GM18870 (cell line): ENCODE data around the gene LPAR2.

Experiments
- ATAC-seq: cut with Tn5 transposase; IDR thresholded peaks from one replicate; pipeline ENCODE4 v1.9.1; 2021; ENCODE audit warnings: moderate library complexity; ENCODE audit not compliant: unreplicated experiment

The LPAR2 gene

GRCh38 chr19:19654441-19654840 lies 26.4 kb upstream of the LPAR2 start:
- ATAC-seq = no peak

DNA sequence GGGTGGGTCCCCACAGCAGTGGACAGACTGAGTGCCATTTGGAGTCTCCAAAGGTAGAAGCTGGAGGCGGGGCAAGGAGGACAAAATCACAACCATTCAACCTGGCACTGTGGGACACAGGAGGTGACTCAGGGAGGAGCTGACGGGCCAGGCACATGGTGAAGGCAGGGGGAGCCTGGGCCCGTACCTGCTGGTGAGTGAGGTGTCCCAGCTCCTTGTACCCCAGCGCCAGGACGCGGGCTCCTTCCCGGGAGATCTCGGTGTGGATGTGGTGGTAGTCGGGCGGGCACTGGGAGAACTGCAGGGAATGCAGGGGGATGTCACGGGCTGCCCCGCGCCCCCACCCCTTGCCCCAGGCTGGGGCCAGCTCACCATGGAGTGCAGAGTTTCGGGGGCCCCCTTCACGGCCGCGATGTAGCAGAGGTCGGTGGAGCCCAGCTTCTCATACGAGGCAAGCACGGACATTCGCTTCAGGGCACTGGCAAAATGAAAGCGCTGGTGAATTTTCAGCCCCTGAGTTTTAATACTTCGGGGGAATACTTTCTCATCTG lies 25.7 kb upstream of the LPAR2 start:
- no peak for ATAC-seq

GRCh38 chr19:19652482-19653295 lies 24.7 kb upstream of the LPAR2 start:
- ATAC-seq = no peak

- ATAC-seq = no peak
These were observed 23.1 kb upstream of the LPAR2 start for GRCh38 chr19:19651076-19651475.

DNA sequence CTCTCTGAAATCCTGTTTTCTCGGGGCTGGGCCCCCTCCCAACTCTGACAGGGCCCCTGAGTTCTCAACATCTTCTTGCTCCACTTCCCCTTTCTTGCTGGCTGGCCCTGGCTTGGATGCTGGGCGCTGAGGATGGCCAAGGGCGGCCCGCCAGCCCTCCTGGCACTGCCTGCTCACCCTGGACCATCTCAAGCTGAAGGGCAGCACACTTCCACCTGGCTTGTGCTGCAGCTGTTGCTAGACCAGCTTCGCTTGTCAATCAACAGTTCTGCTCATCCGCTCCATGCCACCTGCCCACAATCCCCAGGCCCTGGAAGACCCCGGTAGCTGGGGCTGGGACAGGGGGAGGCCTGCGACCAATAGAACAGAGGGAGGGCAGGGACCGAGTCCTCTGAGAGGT lies 22.3 kb upstream of the LPAR2 start:
- ATAC-seq = no peak

- no peak for ATAC-seq
These were observed 21.6 kb upstream of the LPAR2 start for GRCh38 chr19:19649580-19649995.

DNA sequence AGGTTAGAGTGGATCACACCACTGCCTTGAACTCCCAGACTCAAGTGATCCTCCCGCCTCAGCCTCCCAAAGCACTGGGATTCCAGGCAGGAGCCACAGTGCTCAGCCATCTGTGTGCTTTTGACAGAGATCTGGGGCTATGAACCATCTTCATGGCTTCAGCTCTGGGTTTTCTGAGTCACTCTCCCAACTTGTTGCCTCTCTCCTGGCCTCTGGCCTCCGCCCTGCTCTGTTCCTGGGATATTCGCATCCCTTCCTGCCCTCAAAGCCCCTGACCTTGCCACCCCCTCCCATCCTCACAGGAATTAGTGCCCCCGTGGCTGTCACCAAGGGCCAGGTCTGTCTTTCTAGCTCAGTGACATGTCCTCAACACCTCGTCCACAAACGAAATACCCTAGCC lies 21.1 kb upstream of the LPAR2 start:
- no peak for ATAC-seq

DNA sequence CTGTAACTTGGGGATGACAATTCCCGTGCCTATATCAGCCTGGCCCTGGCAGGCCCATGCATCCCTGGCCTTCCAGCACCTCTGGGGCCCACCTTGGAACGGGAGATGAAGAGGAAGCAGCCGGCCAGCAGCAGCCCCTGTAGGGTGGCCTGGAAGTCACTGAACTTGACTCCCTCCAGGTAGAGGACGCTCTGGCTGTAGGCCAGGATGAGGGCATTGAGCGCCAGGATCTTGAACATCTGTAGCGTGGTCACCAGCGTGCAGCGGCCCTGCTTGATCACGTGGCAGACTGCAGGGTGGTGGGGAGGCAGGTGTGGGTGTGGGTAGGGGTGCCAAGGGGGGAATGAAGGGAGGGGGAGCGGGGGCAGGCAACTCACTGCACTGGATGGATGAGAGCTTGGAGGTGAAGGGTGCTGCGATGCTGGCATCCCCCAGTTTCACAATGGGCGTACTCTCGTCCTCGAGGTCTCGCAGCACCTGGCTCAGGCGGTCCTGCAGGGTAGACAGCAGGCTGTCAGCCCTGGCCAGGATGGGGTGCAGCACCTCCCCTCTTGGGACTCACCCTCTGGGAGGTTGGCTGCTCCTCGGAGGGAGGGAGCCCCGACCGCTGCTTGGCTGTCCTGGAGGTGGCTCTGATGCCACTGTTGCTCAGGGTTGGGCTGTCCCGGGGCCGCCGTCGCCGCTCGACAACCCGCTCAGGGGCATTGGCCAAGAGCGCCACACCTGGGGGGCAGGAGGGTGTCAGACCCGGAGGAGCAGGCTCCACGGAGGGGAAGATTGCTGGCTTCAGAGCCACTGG lies 19.2 kb upstream of the LPAR2 start:
- ATAC-seq = no peak

DNA sequence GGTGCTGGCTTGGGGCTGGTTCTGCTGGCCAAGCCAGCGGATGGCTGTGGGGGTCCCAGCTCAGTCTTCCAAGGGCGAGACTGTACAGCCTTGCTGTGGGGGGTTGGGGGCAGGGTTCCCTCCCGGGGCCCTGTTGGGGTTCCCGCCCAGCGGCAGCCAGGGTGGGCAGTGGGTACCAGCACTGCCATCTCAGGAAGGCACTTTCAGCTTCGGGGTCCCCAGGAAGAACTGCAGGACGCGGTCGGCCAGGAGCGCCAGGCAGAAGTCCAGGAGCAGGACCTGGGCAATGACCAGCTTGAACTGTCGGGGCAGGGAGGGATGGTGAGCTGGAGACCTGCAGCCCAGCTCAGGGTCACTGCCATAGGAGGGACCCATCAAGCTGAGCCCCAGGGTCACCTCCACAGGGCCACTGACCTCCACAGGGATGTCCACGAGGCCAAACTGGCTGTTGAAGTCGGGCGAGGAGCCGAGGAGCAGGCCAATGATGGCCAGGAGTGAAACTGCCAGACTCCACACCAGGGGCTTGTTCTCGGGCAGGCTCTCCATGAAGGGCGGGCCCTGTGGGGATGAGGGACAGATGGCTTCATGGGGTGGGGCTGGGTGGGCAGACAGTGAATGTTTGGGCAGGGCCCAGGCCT lies 17.3 kb upstream of the LPAR2 start:
- no peak for ATAC-seq

DNA sequence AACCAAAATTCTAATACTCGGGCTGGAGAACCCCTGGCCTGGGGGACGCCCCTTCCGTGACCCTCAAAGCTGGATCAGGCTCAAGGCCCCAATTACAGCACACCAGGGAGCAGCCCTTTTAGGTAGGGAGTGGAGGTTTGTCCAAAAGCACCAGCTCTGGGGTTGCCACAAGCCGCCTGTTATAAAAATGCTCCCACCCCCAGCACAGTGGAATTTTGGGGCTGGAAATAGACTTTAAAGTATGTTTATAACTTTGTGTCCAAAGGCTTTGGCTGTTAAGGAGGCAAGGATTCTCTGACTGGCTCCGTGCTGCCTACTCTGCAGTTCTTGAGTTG lies 16.0 kb upstream of the LPAR2 start:
- ATAC-seq = no peak

DNA sequence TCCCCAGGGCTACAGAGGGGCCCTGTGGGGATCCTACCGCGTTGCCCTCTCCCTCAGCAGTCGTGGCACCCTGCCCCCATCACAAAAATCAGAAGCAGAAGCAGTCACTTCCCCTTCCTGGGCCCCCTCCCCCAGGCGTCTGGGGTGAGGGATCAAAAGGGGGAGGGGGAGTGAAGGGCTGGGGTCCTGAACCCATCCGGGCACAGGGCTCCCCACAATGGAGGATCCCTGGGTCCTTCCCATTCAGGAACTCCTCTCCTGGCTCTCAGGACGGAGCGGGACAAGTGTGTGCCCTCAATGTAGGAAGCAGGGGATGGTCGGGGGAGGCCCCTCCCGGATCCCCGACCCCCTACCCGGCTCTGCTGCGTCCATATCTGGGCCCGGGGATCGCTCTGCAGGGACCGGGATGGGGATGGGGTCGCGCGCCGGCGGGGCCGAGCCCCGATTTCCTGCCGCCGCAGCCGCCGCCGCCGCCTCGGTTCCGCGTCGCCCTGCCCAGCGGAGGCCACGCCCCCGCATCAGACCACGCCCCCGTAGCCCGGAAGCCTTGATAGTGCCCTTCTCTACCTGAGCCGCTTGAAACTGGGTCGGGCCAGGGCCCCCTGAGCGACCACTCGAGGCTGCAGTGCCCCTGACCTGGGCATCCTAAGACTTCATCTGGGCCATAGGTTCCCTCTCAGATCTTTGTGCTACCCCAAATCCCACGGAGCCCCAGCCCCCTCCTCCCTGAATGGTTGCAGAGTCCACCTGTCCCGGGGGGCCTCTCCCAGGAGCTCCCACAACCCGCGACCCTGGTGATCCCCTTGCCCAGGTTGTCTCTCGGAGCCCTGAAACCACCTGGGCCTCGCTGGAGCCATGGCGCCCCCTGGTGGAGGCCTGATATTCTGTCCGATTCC lies 15.4 kb upstream of the LPAR2 start, which contains the start of gene GMIP:
TSS of gene GMIP (minus strand) at position 500 of the 896 bp plus-strand sequence. CDS start at position 372, 128 bp downstream.
- ATAC-seq = no peak

DNA sequence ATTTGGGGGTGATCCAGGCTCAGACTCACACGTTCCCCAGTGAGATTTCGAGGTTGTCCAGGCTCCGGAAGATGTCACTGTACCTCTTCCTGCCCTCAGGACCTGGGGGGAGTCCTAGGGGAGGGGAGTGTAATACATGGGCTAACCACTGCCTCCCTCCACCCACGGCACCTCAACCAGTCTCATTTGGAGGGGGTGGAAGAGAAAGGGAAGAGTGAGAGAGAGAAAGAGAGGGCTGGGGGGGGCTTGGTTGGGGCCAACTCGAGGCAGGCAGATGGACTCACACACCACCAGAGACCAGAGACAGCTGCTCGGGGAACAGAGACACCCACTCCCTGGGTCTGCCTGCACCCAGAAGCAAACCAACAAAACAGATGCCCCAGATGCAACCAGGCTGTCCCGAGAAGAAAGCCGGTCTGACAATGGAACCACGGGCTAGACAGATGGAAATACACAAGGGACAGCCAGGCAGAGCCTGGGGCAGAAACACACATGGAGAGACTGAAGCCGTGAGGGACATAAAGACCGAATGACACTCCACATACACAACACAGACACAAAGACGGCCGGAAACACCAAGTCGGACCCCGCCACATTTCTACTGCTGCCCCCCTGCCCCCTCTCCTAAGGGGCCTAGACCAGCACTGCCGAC lies 14.6 kb upstream of the LPAR2 start:
- no peak for ATAC-seq

GRCh38 chr19:19637523-19638251 lies 9.7 kb upstream of the LPAR2 start:
- ATAC-seq = no peak

- ATAC-seq = no peak
These were observed 9.1 kb upstream of the LPAR2 start for GRCh38 chr19:19637186-19637522.

DNA sequence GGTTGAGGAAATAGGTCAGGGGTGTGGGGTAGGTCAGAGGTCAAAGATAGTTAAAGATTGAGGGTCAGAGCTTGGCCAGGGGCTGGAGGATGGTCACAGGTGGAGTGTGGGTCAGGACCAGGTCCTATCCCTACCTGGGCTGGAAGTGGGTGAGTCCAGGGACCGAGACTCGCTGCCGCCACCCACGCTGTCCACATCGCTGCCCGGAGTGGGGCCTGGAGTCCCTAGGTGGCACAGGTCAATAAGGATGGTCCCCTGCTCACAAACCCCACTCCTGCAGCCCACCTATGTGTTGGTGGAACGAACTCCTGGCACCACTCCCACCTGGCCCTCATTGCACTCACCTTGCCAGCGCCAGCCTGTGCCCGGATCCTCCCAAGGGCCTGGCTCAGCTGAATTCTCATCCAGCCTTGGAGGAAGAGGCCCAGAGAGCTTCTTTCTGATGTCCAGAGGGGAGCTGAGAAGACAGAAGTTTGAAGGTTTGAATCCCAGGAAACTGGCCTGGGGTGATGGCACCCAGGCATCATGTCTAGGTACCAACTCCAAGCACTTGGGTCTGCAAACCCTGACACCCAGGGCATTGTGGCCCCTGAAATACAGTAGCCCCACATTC lies 8.7 kb upstream of the LPAR2 start:
- no peak for ATAC-seq

DNA sequence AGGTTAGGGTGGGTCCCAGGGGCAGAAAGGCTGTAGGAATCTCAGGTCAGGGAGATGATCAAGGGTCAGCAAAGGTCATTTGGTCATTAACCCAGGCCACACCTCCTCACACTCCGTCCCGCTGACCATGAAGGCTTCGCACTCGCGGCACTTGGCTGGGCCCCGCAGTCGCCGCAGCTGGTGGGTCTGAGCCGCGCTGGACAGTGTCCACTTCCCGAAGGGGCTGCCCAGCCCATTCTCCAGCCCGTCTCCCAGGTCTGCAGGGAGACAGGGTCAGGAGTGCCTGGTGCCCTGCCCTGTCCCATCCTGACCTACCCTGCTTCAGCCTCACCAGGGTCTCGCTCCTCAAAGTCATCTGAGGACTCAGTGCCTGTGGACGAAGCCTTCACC lies 7.3 kb upstream of the LPAR2 start:
- no peak for ATAC-seq

- ATAC-seq = no peak
These were observed 6.7 kb upstream of the LPAR2 start for GRCh38 chr19:19634516-19635312.
